NOMO-1 (cell line): ENCODE results near the gene PFKL.
A peak's percentile ranks its signal among the peaks of the same experiment; 100 is the strongest.
"Not testable (repeated sequence)": the region's sequence is repeated elsewhere in the genome, so short reads cannot be mapped to it uniquely, and the experiment has no call there.

Experiments
- DNase-seq, 2 experiments: peaks; one replicate each; lab custom pipeline; 2025; ENCODE audit not compliant: unreplicated experiment in 2 of 2; lab: John Stamatoyannopoulos, UW

The PFKL gene

DNA sequence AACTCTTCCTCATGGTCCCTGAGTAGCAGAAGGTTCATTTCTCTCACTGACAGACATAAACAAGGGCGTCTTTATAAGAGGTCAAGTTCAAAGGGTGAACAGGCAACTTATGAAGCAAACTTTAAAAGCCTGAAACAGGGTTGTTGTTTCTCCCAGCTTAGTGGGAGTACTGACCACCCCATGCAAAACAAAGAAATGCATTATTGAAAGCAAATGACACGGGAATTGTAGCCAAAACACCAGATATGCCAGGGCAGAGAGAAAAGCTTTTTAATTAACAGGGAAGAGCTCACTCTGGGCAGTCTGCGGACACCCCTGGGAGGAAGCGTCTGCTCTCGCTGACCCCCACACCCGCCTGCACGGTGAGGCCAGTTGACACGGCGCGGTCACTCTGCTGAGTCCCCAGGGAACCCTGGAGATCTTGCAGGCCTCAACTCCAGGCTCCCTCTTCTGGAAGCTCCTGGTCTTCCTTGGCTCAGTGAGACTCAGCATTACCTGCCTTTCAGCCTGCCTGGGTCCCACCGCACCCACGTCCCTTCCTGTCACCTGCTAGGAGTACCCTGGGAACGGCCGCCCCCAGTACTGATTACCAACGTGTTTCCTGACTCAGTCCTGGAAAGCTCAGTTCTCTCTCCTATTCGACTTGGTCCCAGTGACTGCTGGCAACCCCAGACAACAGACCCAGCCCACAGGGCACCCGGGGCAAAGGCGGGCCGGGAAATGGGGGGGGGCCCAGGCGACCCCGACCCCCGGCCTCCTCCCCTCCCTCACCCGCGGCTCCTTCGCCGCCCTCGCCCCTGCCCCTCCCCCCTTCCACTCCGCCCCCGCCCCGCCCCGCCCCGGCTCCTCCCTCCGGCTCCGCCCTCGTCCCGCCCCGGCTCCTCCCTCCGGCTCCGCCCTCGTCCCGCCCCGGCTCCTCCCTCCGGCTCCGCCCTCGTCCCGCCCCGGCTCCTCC lies 38.4 kb downstream of the PFKL start:
- peak in 1 of 2 experiments; percentile 11 for DNase-seq

DNA sequence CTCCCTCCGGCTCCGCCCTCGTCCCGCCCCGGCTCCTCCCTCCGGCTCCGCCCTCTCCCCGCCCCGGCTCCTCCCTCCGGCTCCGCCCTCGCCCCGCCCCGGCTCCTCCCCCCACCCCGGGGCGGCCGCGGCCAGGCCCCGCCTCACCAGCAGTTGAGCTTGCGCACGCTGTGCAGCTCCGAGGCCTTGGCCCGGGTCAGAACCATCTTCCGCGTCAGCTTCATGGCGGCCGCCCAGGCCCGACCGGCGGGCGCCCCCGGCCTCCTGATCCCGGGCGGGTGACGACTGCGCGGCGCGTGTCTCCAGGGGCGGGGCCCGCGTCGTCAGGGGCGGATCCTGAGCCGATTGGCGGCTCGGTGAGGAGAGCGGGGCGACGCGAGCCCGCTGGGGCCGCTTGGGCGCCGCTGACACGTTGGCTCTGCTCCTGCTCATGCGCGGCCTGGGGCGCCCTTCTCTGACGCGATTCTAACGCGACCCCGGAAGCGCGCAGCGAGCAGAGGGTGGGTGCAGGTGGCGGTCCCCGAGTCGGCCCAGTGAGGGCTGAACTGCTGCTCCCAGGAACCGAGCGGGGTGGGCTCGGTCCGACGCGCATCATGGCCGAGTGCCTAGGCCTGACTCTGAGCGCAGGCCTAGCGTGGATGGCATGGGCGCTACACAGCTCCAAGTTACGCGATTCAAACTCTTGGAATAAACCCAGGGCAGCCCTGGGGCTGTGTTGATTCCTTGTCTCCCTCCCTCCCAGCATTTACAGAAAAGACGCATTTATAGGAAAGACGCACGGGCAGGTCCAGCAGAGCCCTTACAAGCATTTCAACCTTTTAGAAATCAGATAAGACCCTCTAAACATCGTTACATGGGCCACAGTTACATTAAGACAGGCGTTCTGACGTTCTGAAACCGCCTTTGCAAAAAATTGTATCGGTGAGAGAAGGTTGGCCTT lies 39.4 kb downstream of the PFKL start, which contains the start of gene CFAP410:
CFAP410 (minus strand) TSS at position 420 of the 940 bp plus-strand sequence; CDS start at position 224, 196 bp downstream.
- peak; percentile 89 to 96 for DNase-seq

DNA sequence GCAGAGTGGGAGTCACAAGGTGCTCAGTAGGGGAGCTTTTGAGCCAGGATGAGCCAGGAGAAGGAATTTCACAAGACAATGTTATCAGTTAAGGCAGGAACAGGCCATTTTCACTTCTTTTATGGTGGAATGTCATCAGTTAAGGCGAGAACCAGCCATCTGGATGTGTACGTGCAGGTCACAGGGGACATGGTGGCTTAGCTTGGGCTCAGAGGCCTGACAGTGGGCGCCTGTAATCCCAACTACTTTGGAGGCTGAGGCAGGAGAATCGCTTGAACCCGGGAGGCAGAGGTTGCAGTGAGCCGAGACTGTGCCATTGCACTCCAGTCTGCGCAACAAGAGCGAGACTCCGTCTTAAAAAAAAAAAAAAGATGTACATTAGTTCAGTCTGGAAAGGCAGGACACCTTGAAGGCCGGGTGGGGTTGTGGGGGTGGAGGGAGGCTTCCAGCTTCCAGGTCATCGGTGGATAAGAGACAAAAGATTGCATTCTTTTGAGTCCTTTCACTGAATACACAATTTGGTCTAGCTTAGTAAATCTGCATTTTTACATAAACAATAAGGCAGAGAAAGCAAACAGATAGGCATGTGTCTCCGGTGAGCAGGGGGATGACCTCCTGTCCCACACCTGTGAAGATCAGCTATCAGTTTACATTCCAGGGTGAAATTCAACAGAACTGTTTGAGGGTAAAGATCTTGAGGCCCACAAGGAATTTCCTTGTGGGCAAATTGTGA lies 42.0 kb downstream of the PFKL start:
- not testable (repeated sequence) for DNase-seq

DNA sequence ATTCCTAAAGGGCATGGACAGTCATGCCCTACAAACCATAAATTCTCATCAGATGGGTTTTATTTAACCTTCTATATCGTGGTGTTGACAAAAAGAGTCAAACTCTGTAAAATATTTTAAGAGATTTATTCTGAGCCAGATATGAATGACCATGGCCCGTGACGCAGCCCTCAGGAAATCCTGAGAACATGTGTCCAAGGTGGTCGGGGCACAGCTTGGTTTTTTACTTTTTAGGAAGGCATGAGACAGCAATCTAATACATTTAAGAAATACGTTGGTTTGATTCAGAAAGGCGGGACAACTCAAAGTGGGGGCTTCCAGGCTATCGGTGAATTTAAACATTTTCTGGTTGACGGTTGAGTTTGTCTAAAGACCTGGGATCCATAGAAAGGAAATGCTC lies 43.1 kb downstream of the PFKL start:
- DNase-seq: not testable (repeated sequence)

DNA sequence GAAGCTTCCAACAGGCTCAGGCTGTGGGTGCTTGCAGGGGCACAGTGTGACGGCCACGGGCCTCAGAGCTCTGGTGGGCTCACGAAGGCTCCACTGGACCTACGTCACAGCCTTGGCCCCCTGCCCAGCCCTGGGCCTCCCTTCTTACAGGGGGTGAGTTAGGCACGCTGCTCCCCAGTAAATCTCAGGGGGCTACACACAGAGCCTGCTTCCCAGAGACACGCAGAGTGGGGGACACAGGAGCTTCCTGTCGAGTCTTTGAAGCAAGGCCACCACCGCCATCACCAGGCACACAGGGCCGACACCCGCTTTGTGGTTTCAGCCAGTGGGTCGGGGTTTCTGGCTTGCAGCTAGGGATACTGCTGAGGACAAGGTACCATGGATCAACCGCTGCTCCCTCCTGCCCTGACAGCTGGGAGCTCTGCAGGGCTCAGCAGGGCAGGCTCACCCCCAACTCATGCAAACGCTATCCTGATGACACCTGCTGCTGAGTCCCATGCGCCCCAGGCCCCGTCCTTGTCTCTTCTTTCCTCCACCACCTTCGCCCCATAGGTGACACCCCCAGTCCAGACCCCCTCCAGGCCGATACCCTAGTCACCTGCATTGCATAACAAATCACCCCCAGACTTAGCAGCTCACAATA lies 44.8 kb downstream of the PFKL start:
- no peak for DNase-seq

DNA sequence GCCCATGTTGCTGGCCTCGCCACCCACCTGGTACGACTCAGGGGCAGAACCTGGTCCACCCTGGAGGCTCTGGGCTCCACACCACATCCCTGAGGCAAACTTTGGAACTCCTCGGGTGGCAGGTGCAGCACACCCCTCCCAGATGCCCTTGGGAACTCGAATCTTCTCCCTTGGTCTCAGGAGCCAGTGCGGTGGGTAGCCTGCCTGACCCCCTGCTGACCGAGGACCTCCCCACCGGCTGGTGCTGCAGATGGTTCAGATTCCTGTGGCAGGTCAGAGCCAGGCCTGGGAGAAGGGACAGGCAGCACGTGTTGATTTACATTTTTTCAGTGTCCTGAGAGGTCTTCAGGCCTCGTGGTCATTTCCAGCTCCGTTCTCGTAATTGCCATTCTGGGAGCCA lies 45.6 kb downstream of the PFKL start:
- DNase-seq: no peak

DNA sequence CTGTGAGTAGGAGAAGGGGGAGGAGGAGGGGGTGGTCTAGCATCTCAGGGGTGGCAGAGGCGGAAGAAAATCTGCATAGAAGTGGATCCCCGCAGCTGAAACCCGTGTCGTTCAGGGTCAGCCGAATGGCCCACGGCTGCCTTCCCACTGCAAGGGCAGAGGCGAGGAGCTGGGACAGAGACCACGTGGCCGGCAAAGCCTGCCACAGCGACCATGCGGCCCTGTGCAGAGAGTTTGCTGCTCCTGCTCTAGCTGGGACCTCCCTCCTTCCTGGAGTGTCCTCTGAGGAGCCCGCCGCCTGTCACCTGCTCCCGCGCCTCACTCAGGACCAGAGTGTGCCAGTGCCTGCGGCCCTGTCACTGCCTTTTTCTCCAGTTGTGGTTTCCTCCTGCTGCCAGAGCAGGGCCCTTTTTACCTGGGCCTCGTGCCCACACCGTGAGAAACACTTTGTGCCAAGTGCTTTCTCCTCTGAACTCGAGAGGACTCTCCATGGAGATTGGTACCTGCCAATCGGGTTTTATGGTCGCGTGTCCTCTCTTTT lies 48.1 kb downstream of the PFKL start:
- no peak for DNase-seq

DNA sequence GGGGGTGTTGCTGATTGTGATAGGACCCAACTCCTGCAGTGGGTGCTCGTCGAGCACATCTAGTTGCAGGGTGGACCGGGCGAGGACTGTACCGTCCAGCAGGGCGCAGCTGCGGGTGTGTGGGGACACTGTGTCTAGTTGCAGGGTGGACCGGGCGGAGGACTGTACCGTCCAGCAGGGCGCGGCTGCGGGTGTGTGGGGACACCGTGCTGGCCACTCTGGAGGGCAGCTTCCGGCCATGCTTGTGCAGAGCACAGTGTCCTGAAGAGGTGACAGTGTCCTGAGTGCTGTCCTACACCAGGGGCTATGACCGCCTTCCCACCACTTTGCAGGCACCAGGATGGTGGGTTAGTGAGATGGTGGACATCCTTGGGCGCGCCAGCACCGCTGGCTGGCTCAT lies 49.0 kb downstream of the PFKL start:
- DNase-seq: no peak

DNA sequence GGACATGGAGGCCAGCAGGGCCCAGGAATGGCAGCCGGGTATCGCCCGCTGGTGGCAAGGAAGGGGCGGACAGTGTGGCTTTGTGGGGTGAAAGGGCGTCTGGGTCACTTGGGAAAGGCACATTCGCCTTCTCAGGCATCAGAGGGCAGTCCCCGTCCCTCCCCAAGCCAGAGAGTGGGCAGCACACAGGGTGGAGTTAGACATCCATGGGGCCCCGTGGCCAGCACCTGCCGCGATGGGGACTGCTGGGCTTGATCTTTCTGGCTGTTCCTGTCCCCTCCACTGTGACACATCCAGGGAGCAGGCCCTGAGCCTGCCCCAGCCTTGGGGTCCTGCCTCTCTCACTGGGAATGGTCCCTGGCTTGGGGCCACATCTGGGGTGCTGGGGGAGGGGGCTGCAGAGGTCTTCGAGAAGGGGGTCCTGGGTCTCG lies 49.6 kb downstream of the PFKL start:
- DNase-seq: no peak

DNA sequence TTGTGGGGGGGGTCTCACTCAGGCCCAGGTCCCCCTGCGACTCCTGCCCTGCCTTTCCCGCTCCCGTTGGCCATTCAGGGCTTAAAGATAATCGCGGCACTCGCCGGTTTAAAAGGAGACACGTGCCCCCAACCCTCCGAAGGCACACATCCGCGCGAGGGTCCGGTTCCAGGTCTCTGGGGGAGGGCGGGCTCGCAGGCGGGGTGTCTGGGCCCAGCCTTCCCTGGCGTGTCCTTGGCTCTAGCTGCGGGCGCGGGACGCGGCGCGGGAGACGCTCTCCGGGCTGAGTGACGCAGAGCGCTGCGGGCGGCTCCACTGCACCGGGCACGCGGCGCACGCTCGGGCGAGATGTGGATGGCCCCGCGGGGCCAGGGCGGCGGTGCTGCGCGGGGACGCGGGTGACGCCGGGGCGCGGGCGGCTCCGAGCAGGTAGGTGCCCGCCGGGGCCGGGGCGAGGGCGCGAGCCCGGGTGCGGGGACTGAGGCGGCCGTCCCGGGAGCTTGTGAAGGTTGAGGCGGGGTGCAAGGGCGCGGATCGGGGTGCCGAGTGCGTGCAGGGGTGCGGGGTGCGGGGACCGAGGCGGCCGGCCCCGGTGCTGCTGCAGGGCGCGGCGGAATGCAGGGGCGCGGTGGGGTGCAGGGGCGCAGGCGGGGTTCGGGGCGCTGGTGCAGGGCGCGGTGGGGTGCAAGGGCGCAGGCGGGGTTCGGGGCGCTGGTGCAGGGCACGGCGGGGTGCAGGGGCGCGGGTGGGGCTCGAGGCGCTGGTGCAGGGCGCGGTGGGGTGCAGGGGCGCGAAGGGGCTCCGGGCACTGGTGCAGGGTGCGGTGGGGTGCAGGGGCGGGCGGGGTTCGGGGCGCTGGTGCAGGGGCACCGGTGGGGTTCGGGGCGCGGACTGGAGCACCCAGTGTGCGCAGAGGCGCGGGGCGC lies 50.3 kb downstream of the PFKL start:
- no peak for DNase-seq

DNA sequence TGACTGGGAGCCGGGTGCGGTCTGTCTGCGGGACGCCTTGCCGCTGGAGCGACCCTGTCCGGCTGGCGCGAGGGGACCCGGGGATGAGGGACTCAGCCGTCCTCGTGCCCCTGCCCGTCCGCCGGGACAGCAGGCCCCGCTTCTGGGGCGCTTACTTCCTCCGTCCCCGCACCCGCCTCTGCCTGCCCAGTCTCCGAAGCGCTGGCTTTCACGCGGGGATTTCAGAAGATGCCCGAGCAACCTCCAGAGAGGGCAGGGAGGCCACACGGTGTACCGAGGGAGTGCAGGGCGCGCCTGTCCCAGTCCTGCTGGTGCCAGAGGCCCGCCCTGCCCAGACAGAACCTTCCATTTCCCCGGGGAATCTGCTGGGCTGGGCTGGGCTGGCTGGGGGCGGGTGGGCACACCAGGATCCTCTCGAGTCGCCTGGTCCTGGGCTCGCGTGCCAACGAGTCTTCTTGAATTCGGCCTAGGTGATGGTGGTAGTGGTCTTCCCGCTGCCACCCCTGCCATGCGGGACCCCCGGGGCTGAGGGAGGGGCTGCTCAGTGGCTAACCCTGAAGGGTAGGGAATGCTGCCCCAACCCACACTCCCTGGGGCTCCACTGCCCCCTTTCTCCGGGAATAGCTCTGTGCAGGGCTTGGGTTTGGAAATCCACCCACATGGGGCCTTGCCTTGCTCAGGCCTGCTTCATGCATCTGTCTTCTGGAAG lies 51.1 kb downstream of the PFKL start:
- no peak for DNase-seq

DNA sequence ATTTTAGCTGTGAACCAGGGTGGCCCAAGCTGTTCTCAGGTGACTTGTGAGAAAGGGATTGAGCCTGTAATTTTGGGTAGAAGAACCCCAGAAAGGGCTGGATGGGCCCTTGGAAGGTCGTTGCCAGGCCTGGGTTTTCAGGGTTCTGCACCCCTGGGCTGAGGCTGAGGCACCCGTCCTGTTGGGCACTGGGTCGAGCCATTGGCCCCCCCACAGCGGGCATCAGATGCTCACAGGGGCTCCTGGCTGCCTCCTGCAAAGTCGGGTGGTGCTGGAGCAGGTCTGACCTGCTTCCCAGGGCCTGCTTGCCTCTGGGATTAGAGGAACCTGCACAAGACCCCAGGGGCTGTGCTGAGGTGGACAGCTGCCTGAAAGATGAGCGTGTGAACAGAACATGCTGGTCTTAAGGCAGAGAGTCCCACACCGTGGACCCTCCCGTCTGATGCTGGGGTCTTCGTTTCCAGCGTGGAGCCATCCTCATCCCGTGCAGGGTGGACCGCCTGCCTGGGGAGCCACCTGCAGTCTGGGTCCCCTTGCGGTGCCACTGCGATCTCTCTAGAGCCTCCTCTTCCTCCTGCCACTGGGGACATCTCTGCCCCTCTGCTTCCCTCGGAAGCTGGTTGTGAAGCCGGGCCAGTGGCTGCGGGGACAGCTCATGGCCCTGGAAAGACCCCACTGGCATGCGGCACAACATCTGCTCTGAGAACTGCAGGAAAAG lies 51.8 kb downstream of the PFKL start:
- no peak for DNase-seq

DNA sequence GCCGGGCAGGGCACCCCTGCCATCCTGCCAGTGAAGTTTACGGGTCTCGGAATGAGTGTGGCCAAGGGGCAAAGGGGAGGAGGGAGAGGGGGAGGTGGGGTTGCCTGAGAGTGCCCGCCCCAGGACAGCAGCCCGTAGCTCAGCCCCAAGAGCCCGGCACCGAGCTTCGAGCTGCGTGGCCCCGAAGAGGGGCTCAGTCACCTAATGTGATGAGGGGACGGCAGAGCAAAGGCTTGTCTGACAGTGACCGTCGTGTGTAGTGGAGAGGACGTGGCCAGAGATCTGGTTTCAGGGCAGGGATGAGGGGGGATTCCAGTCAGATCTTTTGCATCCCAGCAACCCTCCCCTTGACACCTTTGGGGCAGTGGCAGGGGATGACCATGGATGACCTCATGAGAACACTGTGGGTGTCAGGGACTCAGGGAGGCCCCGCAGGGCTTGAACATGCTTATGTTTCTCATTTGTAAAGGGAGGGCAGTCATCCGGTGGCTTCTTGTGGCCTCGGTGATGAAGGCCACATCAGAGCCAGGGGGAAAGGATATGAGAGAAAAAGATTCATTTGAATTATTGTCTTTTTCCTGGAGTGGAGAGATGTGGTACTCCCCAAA lies 52.5 kb downstream of the PFKL start:
- DNase-seq: no peak

DNA sequence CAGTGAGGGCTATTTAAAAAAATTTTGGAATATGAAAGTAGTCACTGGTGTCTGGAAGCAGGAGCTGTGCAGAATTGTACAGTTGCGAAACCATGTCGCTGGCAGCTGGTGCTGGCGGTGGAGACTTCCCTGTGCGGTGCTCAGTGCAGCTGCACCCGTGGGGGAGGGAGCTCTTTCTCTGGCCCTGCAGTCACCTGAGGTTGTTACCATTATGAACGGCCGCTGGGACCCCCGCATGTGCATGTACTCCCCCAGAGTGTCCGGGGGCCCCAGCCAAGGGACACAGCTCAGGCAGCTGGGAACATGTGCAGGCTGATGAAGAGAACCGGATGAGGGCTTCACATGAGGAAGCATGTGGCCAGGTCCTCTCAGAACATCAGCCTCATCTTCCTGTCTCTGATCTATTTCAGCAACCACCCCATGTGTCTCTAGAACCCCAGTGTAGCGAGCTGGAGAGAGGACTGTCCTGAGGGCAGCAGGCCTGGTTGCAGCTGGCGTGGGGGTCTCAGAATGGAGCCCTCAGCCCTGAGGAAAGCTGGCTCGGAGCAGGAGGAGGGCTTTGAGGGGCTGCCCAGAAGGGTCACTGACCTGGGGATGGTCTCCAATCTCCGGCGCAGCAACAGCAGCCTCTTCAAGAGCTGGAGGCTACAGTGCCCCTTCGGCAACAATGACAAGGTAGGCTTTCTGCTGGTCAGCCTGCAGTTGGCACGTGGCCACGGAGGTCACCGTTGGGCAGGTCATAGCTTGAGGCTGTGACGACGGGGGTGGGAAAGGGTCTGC lies 53.5 kb downstream of the PFKL start, which contains the start of gene TRPM2:
TRPM2 (plus strand) TSS at position 431 of the 780 bp plus-strand sequence; CDS start at position 511, 80 bp downstream.
- DNase-seq: peak; percentile 84 to 86

DNA sequence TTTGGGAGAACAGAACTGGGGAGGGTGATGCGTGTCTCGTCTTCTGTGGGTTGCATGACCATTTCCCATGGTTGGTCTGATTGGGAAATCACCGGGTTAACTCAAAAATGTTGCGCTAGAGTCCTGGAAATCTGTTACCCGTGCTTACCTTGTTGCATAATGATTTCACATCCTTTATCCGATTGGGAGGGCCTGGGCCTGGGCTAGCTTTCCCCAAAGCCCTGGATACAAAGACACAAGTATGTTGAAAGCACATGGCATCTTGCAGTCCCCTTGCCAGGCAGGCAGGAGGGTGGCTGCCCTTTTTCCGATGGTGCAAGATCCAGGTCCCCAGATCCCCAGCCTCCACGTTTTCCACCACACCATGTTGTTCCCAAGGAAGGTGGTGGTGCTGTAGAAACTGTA lies 54.1 kb downstream of the PFKL start:
- DNase-seq: peak; percentile 93
